Measurements from ENCODE around the gene NTNG2.

The NTNG2 gene

GRCh38 chr9:132234535-132234934 lies 72.7 kb downstream of the NTNG2 start:
- no peak for DNase-seq (ENCODE audit: extremely low read depth in 1 of 2, low read depth in 1 of 2)

- no peak for DNase-seq (ENCODE audit: extremely low read depth in 1 of 2, low read depth in 1 of 2)
Observed at GRCh38 chr9:132235125-132235524, 73.3 kb downstream of the NTNG2 start.

- peak; percentile 50 to 60 for DNase-seq (ENCODE audit: extremely low read depth in 1 of 2, low read depth in 1 of 2)
Observed at GRCh38 chr9:132235894-132236661, 74.2 kb downstream of the NTNG2 start.

- DNase-seq (ENCODE audit: extremely low read depth in 1 of 2, low read depth in 1 of 2), result no peak
Observed at GRCh38 chr9:132236662-132237311, 74.9 kb downstream of the NTNG2 start.

GRCh38 chr9:132237481-132237880 lies 75.6 kb downstream of the NTNG2 start:
- DNase-seq (ENCODE audit: extremely low read depth in 1 of 2, low read depth in 1 of 2), result no peak

- DNase-seq (ENCODE audit: extremely low read depth in 1 of 2, low read depth in 1 of 2), result no peak
Observed at GRCh38 chr9:132238026-132238972, 76.4 kb downstream of the NTNG2 start.

GRCh38 chr9:132238992-132239391 lies 77.1 kb downstream of the NTNG2 start:
- no peak for DNase-seq (ENCODE audit: extremely low read depth in 1 of 2, low read depth in 1 of 2)

- DNase-seq (ENCODE audit: extremely low read depth in 1 of 2, low read depth in 1 of 2), result no peak
Observed at GRCh38 chr9:132239518-132239917, 77.7 kb downstream of the NTNG2 start.

- no peak for DNase-seq (ENCODE audit: extremely low read depth in 1 of 2, low read depth in 1 of 2)
Observed at GRCh38 chr9:132239999-132240840, 78.4 kb downstream of the NTNG2 start.

GRCh38 chr9:132240841-132241482 lies 79.1 kb downstream of the NTNG2 start:
- DNase-seq (ENCODE audit: extremely low read depth in 1 of 2, low read depth in 1 of 2), result peak; percentile 97 to 99

- no peak for DNase-seq (ENCODE audit: extremely low read depth in 1 of 2, low read depth in 1 of 2)
Observed at GRCh38 chr9:132241483-132241839, 79.6 kb downstream of the NTNG2 start.

- no peak for DNase-seq (ENCODE audit: extremely low read depth in 1 of 2, low read depth in 1 of 2)
Observed at GRCh38 chr9:132241840-132242620, 80.2 kb downstream of the NTNG2 start.

GRCh38 chr9:132242621-132243155 lies 80.8 kb downstream of the NTNG2 start:
- no peak for DNase-seq (ENCODE audit: extremely low read depth in 1 of 2, low read depth in 1 of 2)

- DNase-seq (ENCODE audit: extremely low read depth in 1 of 2, low read depth in 1 of 2), result no peak
Observed at GRCh38 chr9:132243156-132244074, 81.6 kb downstream of the NTNG2 start.

GRCh38 chr9:132244582-132245455 lies 83.0 kb downstream of the NTNG2 start:
- DNase-seq (ENCODE audit: extremely low read depth in 1 of 2, low read depth in 1 of 2), result no peak

GRCh38 chr9:132245465-132245864 lies 83.6 kb downstream of the NTNG2 start:
- DNase-seq (ENCODE audit: extremely low read depth in 1 of 2, low read depth in 1 of 2), result no peak

GRCh38 chr9:132247942-132248341 lies 86.1 kb downstream of the NTNG2 start:
- DNase-seq (ENCODE audit: extremely low read depth in 1 of 2, low read depth in 1 of 2), result no peak
